ENCODE results near the gene TMEM115. TPM values are rescaled to one million over a fixed set of nuclear protein-coding genes. Genes with fewer than 3 reads are reported as not detected.
A peak's percentile ranks its signal among the peaks of the same experiment; 100 is the strongest.

The TMEM115 gene
- total and polyA plus RNA-seq, 2 of the 13 experiments (the other 11 are each of a cell fraction or from before 2014, with no cell fraction given), result 22.1 to 30.7 TPM

DNA sequence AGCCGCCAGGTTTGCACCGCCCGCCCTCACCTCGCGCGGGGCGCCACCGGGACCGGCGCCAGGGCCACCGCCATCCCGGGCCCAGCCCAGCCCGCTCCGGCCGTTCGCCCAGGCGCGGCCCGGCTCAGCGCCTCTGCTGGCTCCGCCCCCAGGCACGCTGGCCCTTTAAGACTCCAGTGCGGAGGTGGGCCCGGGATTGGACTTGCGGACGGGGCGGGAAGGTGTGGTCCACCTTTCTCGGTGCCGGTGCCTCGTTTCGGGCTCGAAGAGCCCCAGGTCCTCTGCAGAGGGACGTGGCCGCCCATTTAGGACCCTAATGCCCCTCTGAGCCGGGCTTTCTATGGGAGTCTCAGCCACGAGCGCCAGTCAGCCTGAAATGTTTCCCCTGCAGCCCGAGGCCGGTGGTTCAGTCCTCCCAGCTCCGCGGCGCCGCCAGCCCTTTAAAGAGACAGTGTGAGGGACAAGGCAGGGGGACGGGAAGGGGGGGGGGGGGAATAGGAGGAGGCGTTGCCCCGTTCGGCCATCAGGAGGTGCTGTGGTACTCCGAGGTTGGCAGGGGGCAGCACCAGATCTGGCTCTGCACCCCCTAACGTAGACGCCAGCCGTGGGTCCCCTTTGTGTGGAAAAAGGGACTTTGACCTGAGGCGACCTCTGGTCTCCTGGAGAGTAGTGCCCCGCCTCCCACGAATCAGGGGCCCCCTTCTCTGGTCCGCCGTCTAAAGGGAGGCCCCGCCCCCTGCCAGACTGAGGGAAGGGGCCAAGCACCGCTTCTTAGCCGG is 37.8 kb downstream of the TMEM115 start (continued):
- TF ChIP-seq NCOA5 (CRISPR knock-in tag; IDR thresholded peaks at IDR 0.05) (no peak), TAF1 (CRISPR knock-in tag; IDR thresholded peaks at IDR 0.05) (0 out of 2 replicates have a peak, but pooled peaks have one; percentile 4), EED (CRISPR knock-in tag; IDR thresholded peaks at IDR 0.05) (no peak), ZNF563 (CRISPR knock-in tag; IDR thresholded peaks at IDR 0.05) (no peak; the same call in 1 of the 2 replicates), PHB2 (IDR thresholded peaks at IDR 0.05; ENCODE audit: partially characterized antibody) (no peak), ZNF816 (CRISPR knock-in tag; IDR thresholded peaks at IDR 0.05; ENCODE audit: borderline replicate concordance) (no peak), SALL2 (CRISPR knock-in tag; IDR thresholded peaks at IDR 0.05) (peak; percentile 7; the same call in 1 of the 2 replicates), MLLT10 (CRISPR knock-in tag; IDR thresholded peaks at IDR 0.05) (no peak), ZNF775 (CRISPR knock-in tag; IDR thresholded peaks at IDR 0.05; ENCODE audit: borderline replicate concordance) (no peak), EP300 (IDR thresholded peaks at IDR 0.05; ENCODE audit: low read depth in 2 of 2, low read length in 2 of 2) (peak in 1 of 2 experiments; percentile 64; a peak in 1 of 4 replicates), EP300 (CRISPR knock-in tag; IDR thresholded peaks at IDR 0.05; ENCODE audit: borderline replicate concordance) (no peak), NR2F2 (IDR thresholded peaks at IDR 0.05; ENCODE audit: borderline replicate concordance, low read depth) (peak; percentile 51; the same call in 1 of the 2 replicates), CCDC6 (CRISPR knock-in tag; IDR thresholded peaks at IDR 0.05) (no peak), TRIM24 (CRISPR knock-in tag; IDR thresholded peaks at IDR 0.05) (no peak), HOXA3 (CRISPR knock-in tag; IDR thresholded peaks at IDR 0.05) (peak; percentile 52), MYNN (CRISPR knock-in tag; IDR thresholded peaks at IDR 0.05; ENCODE audit: low read depth) (no peak), ZSCAN21 (CRISPR knock-in tag; IDR thresholded peaks at IDR 0.05; ENCODE audit: borderline replicate concordance) (peak; percentile 57), ZNF263 (CRISPR knock-in tag; IDR thresholded peaks at IDR 0.05) (no peak), ZNF431 (CRISPR knock-in tag; IDR thresholded peaks at IDR 0.05; ENCODE audit: borderline replicate concordance, low read depth) (no peak; the same call in 1 of the 2 replicates), KDM2A (CRISPR knock-in tag; IDR thresholded peaks at IDR 0.05; ENCODE audit: borderline replicate concordance, low read depth) (no peak), FOXK2 (IDR thresholded peaks at IDR 0.05) (peak; percentile 99), FOXJ3 (CRISPR knock-in tag; IDR thresholded peaks at IDR 0.05; ENCODE audit: borderline replicate concordance) (peak; percentile 59; the same call in 1 of the 2 replicates), ZNF670 (CRISPR knock-in tag; IDR thresholded peaks at IDR 0.05; ENCODE audit: borderline replicate concordance) (no peak), ZNF841 (CRISPR knock-in tag; IDR thresholded peaks at IDR 0.05; ENCODE audit: borderline replicate concordance) (no peak), HNRNPUL1 (IDR thresholded peaks at IDR 0.05; ENCODE audit: low read depth, low read length) (no peak)
- TF ChIP-seq, protein P1, sequence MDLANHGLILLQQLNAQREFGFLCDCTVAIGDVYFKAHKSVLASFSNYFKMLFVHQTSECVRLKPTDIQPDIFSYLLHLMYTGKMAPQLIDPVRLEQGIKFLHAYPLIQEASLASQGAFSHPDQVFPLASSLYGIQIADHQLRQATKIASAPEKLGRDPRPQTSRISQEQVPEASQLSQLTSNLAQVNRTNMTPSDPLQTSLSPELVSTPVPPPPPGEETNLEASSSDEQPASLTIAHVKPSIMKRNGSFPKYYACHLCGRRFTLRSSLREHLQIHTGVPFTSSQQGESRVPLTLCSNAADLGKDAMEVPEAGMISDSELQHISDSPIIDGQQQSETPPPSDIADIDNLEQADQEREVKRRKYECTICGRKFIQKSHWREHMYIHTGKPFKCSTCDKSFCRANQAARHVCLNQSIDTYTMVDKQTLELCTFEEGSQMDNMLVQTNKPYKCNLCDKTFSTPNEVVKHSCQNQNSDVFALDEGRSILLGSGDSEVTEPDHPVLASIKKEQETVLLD (CRISPR knock-in tag; IDR thresholded peaks at IDR 0.05; ENCODE audit: low read depth), result no peak; the same call in 1 of the 2 replicates
- TF ChIP-seq, protein P2, sequence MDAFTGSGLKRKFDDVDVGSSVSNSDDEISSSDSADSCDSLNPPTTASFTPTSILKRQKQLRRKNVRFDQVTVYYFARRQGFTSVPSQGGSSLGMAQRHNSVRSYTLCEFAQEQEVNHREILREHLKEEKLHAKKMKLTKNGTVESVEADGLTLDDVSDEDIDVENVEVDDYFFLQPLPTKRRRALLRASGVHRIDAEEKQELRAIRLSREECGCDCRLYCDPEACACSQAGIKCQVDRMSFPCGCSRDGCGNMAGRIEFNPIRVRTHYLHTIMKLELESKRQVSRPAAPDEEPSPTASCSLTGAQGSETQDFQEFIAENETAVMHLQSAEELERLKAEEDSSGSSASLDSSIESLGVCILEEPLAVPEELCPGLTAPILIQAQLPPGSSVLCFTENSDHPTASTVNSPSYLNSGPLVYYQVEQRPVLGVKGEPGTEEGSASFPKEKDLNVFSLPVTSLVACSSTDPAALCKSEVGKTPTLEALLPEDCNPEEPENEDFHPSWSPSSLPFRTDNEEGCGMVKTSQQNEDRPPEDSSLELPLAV (CRISPR knock-in tag; conservative IDR thresholded peaks at IDR 0.05; ENCODE audit: low read depth), result no peak
- TF ChIP-seq, protein P3, sequence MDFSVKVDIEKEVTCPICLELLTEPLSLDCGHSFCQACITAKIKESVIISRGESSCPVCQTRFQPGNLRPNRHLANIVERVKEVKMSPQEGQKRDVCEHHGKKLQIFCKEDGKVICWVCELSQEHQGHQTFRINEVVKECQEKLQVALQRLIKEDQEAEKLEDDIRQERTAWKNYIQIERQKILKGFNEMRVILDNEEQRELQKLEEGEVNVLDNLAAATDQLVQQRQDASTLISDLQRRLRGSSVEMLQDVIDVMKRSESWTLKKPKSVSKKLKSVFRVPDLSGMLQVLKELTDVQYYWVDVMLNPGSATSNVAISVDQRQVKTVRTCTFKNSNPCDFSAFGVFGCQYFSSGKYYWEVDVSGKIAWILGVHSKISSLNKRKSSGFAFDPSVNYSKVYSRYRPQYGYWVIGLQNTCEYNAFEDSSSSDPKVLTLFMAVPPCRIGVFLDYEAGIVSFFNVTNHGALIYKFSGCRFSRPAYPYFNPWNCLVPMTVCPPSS (IDR thresholded peaks at IDR 0.05), result no peak

Data from HepG2 (cell line).